Loucy (cell line): Measurements from ENCODE around the gene SLC39A11.

Experiments used
- H2AFZ ChIP-seq: fragments of 200-600 bp; sonication (generic); 2 replicates; pipeline ENCODE4 v1.6.0; 2016; ENCODE audit warnings: antibody characterized with exemption, mild to moderate bottlenecking, low read length, moderate library complexity
- H3F3A ChIP-seq: fragments of 200-600 bp; 2 replicates; pipeline ENCODE4 v1.6.0; 2016; ENCODE audit warnings: antibody characterized with exemption, low read depth, mild to moderate bottlenecking
- H3K27me3 ChIP-seq: fragments of 200-600 bp; sonication (generic); 2 replicates; pipeline ENCODE4 v1.6.1; 2014; ENCODE audit warnings: low read length, mild to moderate bottlenecking; ENCODE audit not compliant: insufficient read depth, poor library complexity, severe bottlenecking
- H3K36me3 ChIP-seq: fragments of 200-600 bp; sonication (generic); 2 replicates; pipeline ENCODE4 v1.6.1; 2016; ENCODE audit warnings: low read length; ENCODE audit not compliant: insufficient read depth
- H3K4me1 ChIP-seq: fragments of 200-600 bp; sonication (generic); 2 replicates; pipeline ENCODE4 v1.5.1; 2014; ENCODE audit warnings: low read length, mild to moderate bottlenecking; ENCODE audit not compliant: insufficient read depth, poor library complexity, severe bottlenecking
- H3K4me2 ChIP-seq: fragments of 200-600 bp; sonication (generic); 2 replicates; pipeline ENCODE4 v1.6.0; 2014; ENCODE audit warnings: antibody characterized with exemption, low read length, low read depth, mild to moderate bottlenecking; ENCODE audit not compliant: poor library complexity, severe bottlenecking
- H3K4me3 ChIP-seq: fragments of 200-600 bp; sonication (generic); 2 replicates; pipeline ENCODE4 v1.5.1; 2014; ENCODE audit warnings: low read length, mild to moderate bottlenecking, mixed read lengths; ENCODE audit not compliant: poor library complexity, severe bottlenecking
- H3K79me2 ChIP-seq: fragments of 200-600 bp; sonication (generic); 2 replicates; pipeline ENCODE4 v1.6.1; 2014; ENCODE audit warnings: low read length; ENCODE audit not compliant: insufficient read depth
- H3K9ac ChIP-seq: fragments of 200-600 bp; sonication (generic); 2 replicates; pipeline ENCODE4 v1.6.0; 2014; ENCODE audit warnings: mild to moderate bottlenecking, low read depth, low read length, moderate library complexity; ENCODE audit not compliant: poor library complexity, severe bottlenecking
- H3K9me2 ChIP-seq: fragments of 200-600 bp; sonication (generic); replicated peaks from 2 replicates; pipeline ENCODE4 v1.6.1; 2016; ENCODE audit warnings: low read depth, low read length, mixed read lengths
- H3K9me3 ChIP-seq: fragments of 200-600 bp; sonication (generic); 2 replicates; pipeline ENCODE4 v1.6.1; 2014; ENCODE audit warnings: mild to moderate bottlenecking, antibody characterized with exemption, low read length, low read depth; ENCODE audit not compliant: insufficient read depth
- H4K20me1 ChIP-seq: fragments of 200-600 bp; sonication (generic); 2 replicates; pipeline ENCODE4 v1.6.0; 2014; ENCODE audit warnings: antibody characterized with exemption, low read length, mild to moderate bottlenecking; ENCODE audit not compliant: insufficient read depth, poor library complexity, severe bottlenecking
- EZH2phosphoT487 ChIP-seq: fragments of 200-600 bp; IDR thresholded peaks from 2 replicates; pipeline ENCODE4 v1.6.1; 2018; ENCODE audit warnings: antibody characterized with exemption, mild to moderate bottlenecking, moderate library complexity, borderline replicate concordance
- TF ChIP-seq, protein P1 (sequence below): fragments of 200-600 bp; sonication (generic); conservative IDR thresholded peaks from 2 replicates; pipeline ENCODE4 v1.5.1; 2014; ENCODE audit warnings: mild to moderate bottlenecking, antibody characterized with exemption, low read length

Gene SLC39A11

GRCh38 chr17:72614871-72615626 lies 477.4 kb downstream of the SLC39A11 start:
- no peak overlapping the region for H2AFZ ChIP-seq
- no peaks in the 10 kb centered on the region for H4K20me1 ChIP-seq
- H3K9me2 ChIP-seq: no peaks in the 10 kb centered on the region
- H3K79me2 ChIP-seq: no peaks in the 10 kb centered on the region
- H3K36me3 ChIP-seq: no peaks in the 10 kb centered on the region
- no peaks in the 10 kb centered on the region for H3F3A ChIP-seq
- H3K27me3 ChIP-seq: no peaks in the 10 kb centered on the region
- no peaks in the 10 kb centered on the region for H3K9me3 ChIP-seq
- H3K4me1 ChIP-seq: peaks cover 10% of the 10 kb centered on the region
- H3K9ac ChIP-seq: no peak overlapping the region
- no peak overlapping the region for H3K4me2 ChIP-seq
- no peak overlapping the region for H3K4me3 ChIP-seq
- TF ChIP-seq EZH2phosphoT487: no peak
- TF ChIP-seq, protein P1, sequence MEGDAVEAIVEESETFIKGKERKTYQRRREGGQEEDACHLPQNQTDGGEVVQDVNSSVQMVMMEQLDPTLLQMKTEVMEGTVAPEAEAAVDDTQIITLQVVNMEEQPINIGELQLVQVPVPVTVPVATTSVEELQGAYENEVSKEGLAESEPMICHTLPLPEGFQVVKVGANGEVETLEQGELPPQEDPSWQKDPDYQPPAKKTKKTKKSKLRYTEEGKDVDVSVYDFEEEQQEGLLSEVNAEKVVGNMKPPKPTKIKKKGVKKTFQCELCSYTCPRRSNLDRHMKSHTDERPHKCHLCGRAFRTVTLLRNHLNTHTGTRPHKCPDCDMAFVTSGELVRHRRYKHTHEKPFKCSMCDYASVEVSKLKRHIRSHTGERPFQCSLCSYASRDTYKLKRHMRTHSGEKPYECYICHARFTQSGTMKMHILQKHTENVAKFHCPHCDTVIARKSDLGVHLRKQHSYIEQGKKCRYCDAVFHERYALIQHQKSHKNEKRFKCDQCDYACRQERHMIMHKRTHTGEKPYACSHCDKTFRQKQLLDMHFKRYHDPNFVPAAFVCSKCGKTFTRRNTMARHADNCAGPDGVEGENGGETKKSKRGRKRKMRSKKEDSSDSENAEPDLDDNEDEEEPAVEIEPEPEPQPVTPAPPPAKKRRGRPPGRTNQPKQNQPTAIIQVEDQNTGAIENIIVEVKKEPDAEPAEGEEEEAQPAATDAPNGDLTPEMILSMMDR: no peak

- Histone ChIP-seq H3K4me2 (no peak overlapping the region), H3K9me2 (no peaks in the 10 kb centered on the region), H3K27me3 (no peaks in the 10 kb centered on the region), H3F3A (no peaks in the 10 kb centered on the region), H3K36me3 (no peaks in the 10 kb centered on the region), H2AFZ (no peak overlapping the region), H3K4me3 (no peak overlapping the region), H3K4me1 (peaks cover 10% of the 10 kb centered on the region), H3K79me2 (no peaks in the 10 kb centered on the region), H4K20me1 (no peaks in the 10 kb centered on the region), H3K9ac (no peak overlapping the region), H3K9me3 (no peaks in the 10 kb centered on the region)
- no peak for TF ChIP-seq EZH2phosphoT487
Observed at GRCh38 chr17:72614476-72614870, 478.0 kb downstream of the SLC39A11 start.

GRCh38 chr17:72613806-72614292 lies 478.6 kb downstream of the SLC39A11 start:
- Histone ChIP-seq H3K9me3 (no peaks in the 10 kb centered on the region), H3K79me2 (no peaks in the 10 kb centered on the region), H3K4me1 (peaks cover 10% of the 10 kb centered on the region), H2AFZ (no peak overlapping the region), H3K9me2 (no peaks in the 10 kb centered on the region), H3K4me3 (no peak overlapping the region), H3K4me2 (no peak overlapping the region), H3K36me3 (no peaks in the 10 kb centered on the region), H3F3A (no peaks in the 10 kb centered on the region), H3K9ac (no peak overlapping the region), H4K20me1 (no peaks in the 10 kb centered on the region), H3K27me3 (no peaks in the 10 kb centered on the region)
- no peak for TF ChIP-seq EZH2phosphoT487
- TF ChIP-seq, protein P1: no peak

DNA sequence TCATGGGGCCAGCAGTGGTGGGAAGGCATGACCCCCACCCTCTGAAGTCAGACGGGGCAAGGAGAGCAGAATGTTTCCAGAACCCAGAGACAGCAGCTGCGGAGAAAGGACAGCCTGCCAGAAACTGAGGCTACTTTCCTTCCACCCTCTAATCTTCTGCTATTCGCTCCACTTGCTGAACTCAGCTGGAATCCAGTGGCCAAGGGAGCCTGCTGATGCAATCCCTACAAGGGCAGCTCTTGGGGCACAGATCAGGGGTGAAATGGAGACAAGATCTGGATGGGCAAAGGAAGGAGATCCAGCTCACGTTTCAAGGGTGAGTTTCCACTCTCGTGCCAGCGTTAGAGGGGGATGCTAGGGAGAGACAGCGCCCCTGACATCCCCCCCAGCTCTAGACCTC lies 479.1 kb downstream of the SLC39A11 start:
- Histone ChIP-seq H3K79me2 (no peaks in the 10 kb centered on the region), H3K4me2 (no peak overlapping the region), H3K9me3 (no peaks in the 10 kb centered on the region), H3K36me3 (no peaks in the 10 kb centered on the region), H3K4me1 (peaks cover 10% of the 10 kb centered on the region), H3F3A (no peaks in the 10 kb centered on the region), H3K4me3 (no peak overlapping the region), H3K9me2 (no peaks in the 10 kb centered on the region), H3K9ac (no peak overlapping the region), H2AFZ (no peak overlapping the region), H3K27me3 (no peaks in the 10 kb centered on the region), H4K20me1 (no peaks in the 10 kb centered on the region)
- TF ChIP-seq EZH2phosphoT487: no peak
- TF ChIP-seq, protein P1: no peak
